Measurements from ENCODE around the gene SAYSD1. TPM values are rescaled to one million over a fixed set of nuclear protein-coding genes. Genes with fewer than 3 reads are reported as not detected.

Gene SAYSD1
- total and polyA plus RNA-seq, 9 of the 15 experiments (the other 6 are each of a cell fraction or from before 2014, with no cell fraction given): 3.5 to 19.1 (median 12.4) TPM

GRCh38 chr6:39124114-39124513 lies 9.1 kb upstream of the SAYSD1 start:
- no peak for ATAC-seq
- H3K9ac ChIP-seq (ENCODE audit: insufficient read depth in 1 of 2, low read depth in 2 of 2, low read length in 2 of 2): no peak overlapping the region
- no peak overlapping the region for H3K27ac ChIP-seq (ENCODE audit: extremely low read depth, low read depth, low read length)
- CTCF ChIA-PET (ENCODE audit: low intra/inter-chr PET ratio): no interaction called here
- H3K36me3 ChIP-seq (ENCODE audit: control insufficient read depth, insufficient read depth, low read length): no peaks in the 10 kb centered on the region
- intact Hi-C loops (cut with micrococcal nuclease): no loop called here
- in situ Hi-C loops (cut with MboI): no loop called here
- FAIRE-seq: no peak
- H3K79me2 ChIP-seq (ENCODE audit: control insufficient read depth, insufficient read depth, low read length): no peaks in the 10 kb centered on the region
- H3K9me3 ChIP-seq (replicated peaks; ENCODE audit: control insufficient read depth, insufficient read depth, low read depth, low read length): no peaks in the 10 kb centered on the region
- H3K27me3 ChIP-seq (ENCODE audit: control insufficient read depth in 2 of 2, insufficient read depth in 2 of 2, low read length in 2 of 2): peaks cover 15 to 23% of the 10 kb centered on the region in 2 experiments; a peak in 4 of 5 replicates
- H3K4me3 ChIP-seq: no peak overlapping the region
- H3K9me1 ChIP-seq (ENCODE audit: control insufficient read depth, insufficient read depth, low read length): no peaks in the 10 kb centered on the region
- H4K20me1 ChIP-seq (replicated peaks; ENCODE audit: control insufficient read depth, insufficient read depth, low read length): no peaks in the 10 kb centered on the region
- H3K4me2 ChIP-seq (ENCODE audit: insufficient read depth, low read length): no peak overlapping the region
- H3K4me1 ChIP-seq (replicated peaks in 1 of 2; ENCODE audit: control insufficient read depth in 2 of 2, insufficient read depth in 2 of 2, low read length in 2 of 2): no peaks in the 10 kb centered on the region
- no TSS peak for BruUV-seq (replicated peaks)
- POLR2A ChIA-PET: interaction anchor here (0.6 to 0.7 kb wide), 2 partner anchors 117 to 598 kb away, joined by 3 read pairs; no protein-coding TSS in a partner anchor
- DNase-seq (ENCODE audit: extremely low read depth in 1 of 4, low spot score in 3 of 4): no peak
- no peak overlapping the region for H2AFZ ChIP-seq (ENCODE audit: low read depth, low read length)
- TF ChIP-seq THAP7 (CRISPR knock-in tag; IDR thresholded peaks at IDR 0.05) (no peak), TCF7L2 (IDR thresholded peaks at IDR 0.05; ENCODE audit: low read depth, low read length) (no peak), CREB5 (CRISPR knock-in tag; IDR thresholded peaks at IDR 0.05) (no peak), TRIM24 (IDR thresholded peaks at IDR 0.05) (no peak), FOXP4 (CRISPR knock-in tag; IDR thresholded peaks at IDR 0.05; ENCODE audit: borderline replicate concordance) (no peak), POLR2B (IDR thresholded peaks at IDR 0.05; ENCODE audit: low read depth, partially characterized antibody) (no peak), GABPB2 (CRISPR knock-in tag; conservative IDR thresholded peaks at IDR 0.05) (no peak), ZNF140 (CRISPR knock-in tag; IDR thresholded peaks at IDR 0.05) (no peak), SMC3 (conservative IDR thresholded peaks at IDR 0.05; ENCODE audit: insufficient read depth, low read depth, low read length) (no peak), ZNF592 (IDR thresholded peaks at IDR 0.05) (no peak), RBBP5 (IDR thresholded peaks at IDR 0.05; ENCODE audit: borderline replicate concordance, insufficient read depth, low read length, poor library complexity, severe bottlenecking) (no peak), ZNF280B (CRISPR knock-in tag; IDR thresholded peaks at IDR 0.05) (no peak)
